ENCODE measurements around the gene C15orf39.
A peak's percentile ranks its signal among the peaks of the same experiment; 100 is the strongest.

C15orf39 gene

DNA sequence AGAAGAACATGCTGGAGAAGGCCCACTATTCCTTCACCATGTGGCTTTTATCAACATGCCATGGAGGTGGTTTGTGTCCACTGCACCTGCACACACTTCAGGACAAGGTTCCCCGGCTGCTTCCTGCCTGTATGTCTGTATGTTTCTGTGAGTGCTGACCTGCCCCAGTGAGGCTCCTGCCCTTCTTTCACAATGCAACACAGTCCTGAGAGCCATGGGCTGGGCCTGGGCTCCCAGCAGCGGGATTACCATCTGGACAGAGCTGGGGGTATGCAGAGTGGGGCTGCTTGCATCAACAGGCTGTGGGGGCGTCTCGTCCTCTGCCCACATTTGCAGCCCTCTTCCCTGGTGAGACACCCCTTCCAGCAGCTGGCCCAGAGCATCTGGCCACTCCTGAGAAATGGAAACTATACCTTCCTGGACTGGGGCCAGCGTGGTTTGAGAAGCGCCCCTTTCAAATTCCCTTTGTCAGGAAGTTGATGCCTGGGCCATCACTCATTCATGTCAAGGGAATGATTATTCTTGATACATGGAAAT, 29.3 kb upstream of the C15orf39 start:
- no peak for DNase-seq (ENCODE audit: low spot score)

DNA sequence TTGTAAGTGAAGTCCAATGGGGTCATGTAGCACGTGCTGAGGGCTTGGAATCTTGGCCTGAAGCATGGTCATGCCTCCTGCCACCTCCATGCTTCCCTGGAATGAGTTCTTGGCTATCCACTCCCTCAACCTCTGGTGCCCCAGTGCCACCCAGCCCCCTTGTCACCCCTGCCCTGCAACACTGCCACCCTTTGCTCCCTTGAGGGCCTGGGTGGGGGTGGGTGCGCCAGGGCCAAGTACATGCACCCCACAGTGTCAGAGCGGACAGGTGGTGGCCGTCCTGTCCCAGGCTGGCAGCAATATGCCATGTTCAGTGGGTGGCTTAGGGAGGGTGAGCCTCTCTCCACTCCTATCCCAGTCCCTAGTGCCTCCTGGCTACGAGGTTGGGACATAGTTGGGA, 27.6 kb upstream of the C15orf39 start:
- DNase-seq (ENCODE audit: low spot score) = no peak

DNA sequence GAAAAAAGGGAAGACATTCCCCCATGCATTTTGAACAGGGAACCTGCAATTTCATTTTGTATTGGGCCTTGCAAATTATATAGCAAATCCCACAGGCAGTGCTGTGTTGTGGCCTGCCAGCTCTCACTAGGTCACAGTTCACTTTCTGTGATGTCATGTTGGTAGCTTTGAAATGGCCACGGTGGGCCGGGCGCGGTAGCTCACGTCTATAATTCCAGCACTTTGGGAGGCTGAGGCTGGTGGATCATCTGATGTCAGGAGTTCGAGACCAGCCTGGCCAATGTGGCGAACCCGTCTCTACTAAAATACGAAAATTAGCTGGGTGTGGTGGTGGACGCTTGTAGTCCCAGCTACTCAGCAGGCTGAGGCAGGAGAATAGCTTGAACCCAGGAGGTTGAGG, 27.0 kb upstream of the C15orf39 start:
- DNase-seq (ENCODE audit: low spot score) = no peak

DNA sequence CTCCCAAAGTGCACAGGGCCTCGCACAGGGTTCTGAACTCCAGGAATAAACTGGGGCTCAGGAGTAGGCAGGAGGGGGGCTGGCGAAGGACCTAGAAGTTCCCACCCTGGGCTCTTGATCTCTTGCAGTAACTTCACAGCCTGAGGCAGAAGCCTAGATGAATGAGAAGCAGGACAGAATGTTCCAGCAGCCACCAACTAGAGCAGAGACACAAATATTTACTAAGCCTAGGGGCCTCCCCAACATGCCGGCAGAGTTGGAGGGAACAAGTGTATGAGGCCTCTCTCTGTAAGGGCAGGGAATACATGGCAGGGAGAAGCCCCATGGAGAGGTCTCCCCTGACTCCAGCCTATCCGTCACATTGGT, 25.3 kb upstream of the C15orf39 start:
- no peak for DNase-seq (ENCODE audit: low spot score)

DNA sequence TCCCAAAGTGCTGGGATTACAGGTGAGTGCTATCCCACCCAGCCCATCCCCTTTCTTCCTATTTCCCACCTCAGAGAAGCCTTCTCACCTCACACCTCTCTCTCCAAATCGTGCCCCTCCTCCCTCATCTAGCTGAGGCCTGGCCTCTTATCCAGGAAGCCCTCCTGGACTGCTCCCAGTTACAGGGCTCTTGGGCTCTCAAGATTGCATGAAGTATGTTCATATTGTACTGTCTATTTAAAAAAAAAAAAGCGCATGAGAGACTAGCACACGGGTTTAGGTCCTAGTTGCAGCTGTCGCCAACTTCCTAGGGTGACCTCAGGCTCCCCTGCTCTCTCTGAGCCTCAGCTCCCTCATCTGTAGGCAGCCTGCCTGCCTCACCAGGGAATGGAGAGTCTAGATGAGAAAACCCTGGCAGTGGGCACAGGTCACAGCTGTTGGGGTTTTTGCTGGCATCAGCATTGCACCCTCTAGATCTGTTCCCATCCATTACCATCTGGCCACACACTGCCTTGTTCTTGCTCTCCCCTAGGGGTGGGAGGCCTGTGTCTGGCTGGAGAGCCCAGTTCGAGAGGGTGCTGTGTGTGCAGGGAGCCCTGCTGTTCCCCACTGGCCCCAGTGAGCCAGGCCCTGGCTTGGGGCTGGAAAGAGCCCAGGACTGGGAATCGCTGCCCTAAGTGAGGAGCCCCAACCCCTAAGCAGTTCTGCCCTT, 24.2 kb upstream of the C15orf39 start:
- DNase-seq (ENCODE audit: low spot score) = no peak

DNA sequence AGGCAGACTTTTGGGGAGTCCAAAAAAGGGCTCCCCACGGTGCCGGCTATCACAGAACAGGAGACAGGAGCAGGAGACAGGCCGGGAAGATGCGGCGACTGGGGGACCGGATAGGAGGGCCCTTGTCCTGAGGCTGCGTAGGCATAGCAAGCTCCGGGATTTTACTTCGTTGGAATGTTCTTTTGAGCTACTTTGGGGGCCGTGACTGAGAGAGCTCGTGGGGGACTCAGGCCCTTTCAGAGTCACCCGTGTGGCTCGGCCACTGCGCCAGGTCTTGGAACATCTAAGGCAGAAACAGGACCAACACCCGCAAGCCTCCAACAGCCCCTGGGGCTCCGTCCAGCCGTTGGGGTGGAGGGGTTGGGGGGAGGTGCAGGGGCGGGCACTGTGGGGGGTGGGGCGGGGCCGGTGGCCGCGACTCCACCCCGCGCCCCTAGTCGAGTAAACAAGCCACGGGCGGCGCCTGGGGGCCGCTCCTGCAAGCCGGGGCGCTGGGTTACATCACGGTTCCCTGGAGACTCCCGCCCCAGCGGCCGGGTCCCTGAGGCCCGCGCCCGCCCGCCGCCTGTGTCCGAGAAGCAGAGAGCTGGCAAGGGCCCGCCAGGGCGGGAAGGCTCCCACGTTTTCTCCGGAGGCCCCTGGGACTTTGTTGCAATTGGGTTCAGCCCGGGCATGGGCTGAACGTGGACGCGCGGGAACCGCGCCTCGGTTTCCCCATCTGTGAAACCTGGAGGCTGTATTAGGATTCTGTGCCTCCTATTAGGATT, 23.3 kb upstream of the C15orf39 start:
- DNase-seq (ENCODE audit: low spot score) = no peak

DNA sequence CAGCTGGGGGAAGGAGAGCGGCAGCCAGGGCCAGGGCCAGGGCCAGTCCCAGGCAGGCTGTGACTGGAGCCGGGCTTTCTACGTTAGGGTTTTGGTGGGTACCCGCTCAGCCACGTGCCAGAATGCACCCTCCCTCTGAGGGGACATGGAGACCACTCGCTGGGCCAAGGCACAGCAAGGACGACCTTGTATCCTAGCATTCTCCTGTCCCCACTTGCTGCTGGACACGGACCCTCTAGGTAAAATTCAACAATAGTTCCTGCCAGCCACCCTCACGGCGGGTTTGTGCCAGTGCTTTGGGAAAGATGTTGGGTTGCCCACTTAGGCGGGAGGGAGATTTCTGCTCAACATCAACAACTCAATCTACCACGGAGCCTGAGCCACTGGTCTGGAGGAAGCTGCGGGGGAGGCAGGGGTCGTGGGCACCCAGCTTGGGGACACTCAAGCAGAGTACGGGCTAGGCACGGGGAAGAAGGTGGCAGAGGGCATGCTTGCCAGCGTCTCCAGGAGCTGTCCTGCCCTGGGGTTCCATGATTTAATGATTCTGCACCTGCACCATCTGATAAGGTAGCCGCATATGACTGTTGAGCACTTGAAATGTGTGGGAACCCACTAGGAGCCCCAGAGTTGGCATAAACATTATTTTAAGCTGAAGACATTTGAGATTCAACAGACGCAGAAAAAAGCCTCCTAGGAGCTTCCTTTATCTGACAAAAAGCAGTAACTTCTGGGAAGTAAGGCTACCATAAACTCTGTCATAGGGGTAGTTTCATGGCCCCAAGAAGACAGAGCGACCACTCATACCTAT, 22.5 kb upstream of the C15orf39 start:
- DNase-seq (ENCODE audit: low spot score) = no peak

DNA sequence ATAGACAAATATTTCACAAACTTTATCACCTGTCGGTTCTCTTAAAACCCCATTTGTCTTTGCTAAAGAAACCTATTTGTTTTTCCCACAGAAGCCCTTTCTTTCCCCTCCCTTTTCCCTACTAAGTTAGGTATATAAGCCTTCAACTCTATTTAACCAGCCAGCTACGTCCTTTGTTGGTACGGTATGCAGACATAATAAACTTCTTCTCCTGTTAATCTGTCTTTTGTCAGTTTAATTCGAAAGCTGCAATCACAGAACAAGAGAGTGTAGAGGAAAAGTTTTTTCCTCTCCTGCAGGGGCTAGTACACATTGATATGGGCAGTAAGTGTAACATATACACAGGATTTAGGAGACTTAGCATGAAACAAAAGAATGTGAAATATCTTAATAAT, 21.9 kb upstream of the C15orf39 start:
- no peak for DNase-seq (ENCODE audit: low spot score)

DNA sequence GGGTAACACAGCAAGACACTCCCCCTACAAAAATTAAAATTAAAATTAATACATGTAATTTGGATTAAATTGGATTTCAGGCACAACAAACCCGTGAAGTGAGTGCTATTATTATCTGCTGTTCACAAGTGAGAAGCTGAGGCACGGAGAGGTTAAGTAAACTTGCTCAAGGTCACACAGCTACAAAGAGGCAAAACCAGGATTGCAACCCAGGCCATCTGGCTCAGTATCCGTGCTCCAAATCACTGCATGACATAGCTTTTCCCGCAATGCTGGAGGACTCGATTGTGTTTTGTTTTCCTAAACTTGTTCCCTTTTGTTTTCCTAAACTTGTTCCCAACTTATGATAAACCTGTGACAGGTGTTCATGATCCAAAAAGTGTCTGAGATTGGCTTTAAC, 19.9 kb upstream of the C15orf39 start:
- DNase-seq (ENCODE audit: low spot score) = no peak

DNA sequence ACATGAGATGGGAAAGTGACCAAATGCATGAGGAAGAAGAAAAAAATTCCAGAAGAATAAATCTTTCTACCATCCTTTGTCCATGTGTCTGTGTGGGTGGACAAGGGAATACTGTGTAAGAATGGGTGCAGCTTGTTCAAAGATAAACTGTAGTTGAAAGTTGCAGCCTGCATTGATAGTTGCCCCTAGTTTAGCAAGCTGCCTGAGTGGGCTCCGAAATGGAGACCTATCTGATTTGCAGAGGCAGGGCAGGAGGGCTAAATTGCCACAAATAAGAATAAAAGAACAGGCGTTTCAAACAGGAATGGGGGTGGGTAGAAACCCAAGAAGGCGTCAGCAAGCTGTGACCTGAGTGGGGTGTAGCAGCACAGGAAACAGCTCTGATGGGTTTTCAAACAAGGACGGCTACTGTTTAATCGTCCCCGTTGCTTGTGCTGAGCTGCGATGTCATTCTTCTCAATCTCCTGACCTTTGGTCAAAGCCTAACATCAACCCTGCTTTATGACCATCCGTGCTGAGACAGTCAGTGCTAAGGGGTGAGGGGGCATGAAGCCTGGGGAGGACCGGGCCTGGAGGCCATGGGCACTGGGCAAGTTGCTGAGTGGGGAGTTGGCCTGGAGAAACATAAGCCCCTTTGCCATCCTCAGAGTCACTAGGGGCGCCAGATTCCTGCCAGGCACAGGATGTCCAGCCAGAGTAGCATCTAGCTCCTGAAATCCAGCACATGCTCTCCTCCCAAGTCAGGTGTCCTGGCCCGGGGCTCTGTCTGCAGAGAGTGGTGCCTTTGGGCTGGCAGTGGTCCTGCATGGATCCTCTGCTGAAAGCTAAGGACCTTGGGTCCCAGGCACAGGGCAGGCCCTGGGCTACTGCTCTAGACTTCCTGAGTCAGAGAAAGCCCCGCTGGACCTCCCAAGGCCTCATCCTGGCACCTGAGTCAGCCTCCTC, 19.2 kb upstream of the C15orf39 start:
- no peak for DNase-seq (ENCODE audit: low spot score)

DNA sequence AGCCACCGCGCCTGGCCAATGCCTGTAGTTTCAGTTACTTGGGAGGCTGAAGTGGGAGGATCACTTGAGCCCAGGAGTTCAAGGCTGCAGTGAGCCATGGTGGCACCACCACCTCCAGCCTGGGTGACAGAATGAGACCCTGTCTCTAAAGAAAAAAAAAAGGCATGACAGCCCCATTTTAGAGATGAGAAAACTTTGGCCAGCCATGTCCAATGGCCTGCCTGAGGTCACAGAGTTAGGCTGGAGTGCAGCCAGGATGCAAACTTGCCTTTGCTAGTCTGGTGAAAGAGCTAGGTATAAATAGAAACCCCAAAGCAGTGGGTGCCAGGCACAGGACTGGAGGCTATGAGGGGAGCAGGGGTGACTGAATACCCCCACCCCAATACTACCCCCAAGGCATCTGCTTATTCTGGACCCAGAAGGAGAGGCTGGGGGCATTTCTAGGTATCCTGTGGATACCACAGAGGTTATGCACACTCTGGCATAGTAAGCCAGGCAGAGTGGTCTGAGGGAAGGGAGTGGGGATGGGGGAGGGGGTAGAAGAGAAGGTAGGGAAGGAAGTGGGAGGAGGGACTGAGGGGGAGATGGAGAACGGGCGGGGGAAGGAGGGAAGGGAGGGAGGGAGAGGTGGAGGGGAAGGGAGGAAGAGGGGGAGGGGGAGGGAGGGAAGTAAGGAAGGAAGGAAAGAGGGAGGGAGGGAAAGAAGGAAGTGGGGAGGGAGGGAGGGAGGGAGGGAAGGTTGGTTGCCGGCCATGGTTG, 16.2 kb upstream of the C15orf39 start:
- DNase-seq (ENCODE audit: low spot score) = no peak

DNA sequence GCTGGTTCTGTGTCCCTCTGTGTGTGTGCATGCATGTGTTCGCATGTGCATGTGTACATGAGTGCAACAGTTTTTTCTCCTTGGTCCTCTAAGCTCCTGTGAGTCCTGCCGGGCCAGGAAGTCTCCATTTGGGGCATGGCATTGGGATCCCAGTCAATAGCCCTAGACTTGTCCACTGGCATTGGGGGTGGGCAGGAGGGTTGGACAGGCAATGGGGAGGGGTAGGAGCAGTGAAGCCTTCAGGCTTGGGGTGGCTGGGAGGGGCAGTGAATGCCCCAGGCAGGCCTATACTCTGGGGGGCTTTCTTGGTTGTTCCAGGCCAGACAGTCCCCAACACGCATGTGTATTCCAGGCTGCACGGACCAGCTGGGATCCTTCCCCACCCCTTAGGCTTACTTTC, 15.6 kb upstream of the C15orf39 start:
- no peak for DNase-seq (ENCODE audit: low spot score)

DNA sequence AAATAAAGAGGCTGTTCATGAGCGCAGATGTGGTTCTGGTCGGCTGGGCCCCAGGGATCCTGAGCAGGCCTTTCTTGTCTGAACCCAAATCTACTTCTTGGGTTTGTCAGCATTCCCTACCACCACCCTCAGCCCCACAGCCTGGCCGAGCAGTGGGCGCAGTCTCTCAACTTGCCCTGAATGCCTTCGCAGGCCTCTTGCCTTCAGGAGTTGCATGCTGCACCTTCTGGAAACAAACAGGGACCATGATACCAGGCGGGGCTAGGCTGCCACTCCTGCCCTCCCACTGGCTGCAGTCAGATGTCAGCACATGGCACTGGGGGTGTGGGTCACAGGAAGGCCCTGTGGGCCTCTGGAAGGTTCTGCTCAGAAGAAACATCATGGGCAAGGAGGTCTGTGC, 13.2 kb upstream of the C15orf39 start:
- DNase-seq (ENCODE audit: low spot score) = no peak

DNA sequence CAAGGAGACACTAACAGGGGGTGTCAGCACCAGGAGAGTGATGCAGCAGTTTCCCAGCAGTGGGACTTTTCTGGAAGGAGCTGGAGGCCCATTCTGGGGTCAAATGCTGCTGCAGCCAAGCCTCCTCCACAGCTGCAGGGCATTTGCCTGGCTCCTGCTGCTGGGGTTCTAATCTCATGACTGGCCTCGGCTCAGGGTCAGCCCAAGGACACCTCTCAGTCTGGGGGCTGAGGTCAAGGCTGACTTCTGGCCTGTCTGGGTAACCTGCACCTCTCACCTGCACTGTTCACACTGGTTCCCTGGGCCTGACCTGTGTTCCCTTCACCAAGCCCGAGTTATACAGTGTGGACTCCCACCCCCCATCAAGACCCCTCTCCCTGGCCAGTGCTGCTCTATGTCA, 10.4 kb upstream of the C15orf39 start:
- DNase-seq (ENCODE audit: low spot score) = no peak

DNA sequence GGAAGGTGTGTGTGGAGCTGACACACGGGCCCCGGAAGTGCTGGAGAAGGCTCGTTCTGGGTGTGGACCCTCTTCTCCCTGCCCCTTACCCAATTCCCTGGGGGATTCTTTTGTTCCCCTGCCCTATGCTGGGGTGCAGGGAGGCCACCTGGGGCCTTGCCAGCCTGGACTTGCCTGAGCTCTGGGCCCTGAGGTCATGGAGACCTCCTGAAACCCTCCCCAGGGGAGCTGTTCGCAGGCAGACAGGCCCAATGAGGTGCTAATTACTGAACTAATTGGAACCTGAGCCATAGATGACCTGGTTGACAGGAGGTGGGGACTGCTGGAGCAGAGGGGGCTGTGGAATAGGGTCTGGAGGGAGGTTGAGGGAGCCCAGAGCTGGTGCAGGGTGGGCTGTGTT, 9.4 kb upstream of the C15orf39 start:
- no peak for DNase-seq (ENCODE audit: low spot score)

DNA sequence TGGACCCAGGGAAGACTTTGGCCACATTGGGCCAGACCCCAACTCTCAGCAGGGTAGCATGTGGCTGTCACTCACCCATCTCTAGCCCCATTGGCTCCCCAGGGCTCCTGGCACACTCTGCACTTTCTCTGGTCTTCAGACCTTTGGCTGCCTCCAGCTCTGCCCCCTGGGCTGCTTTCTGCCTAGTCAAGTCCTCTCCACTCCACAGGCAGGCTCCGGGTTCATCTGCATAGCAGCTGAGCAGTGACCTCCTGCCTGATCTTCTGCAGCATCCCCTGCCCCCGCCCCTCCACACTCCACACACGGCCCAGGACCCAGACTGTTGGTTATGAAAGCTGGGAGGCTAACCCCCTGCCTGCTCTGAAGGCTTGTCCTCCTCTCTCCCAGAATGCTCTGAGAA, 8.4 kb upstream of the C15orf39 start:
- DNase-seq (ENCODE audit: low spot score) = no peak

DNA sequence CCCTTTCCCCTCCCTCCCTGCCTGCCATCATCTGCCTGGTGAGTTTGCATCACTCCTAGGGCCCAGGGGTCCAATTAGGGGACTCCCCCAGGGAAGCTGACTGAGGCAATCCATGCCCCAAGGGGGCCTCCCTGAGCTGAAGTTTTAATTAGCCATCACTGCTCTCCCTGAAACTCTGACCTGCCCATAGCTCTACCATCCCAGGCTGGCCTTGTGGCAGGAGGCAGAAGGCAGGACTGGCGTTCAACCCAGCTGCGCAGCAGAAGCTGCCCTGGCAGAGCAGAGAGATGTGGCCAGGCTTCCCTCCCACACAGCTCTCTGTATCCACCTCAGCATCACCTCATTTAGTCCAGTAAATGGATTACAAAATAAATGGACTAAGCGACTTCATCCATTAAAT, 7.7 kb upstream of the C15orf39 start:
- DNase-seq (ENCODE audit: low spot score) = no peak

DNA sequence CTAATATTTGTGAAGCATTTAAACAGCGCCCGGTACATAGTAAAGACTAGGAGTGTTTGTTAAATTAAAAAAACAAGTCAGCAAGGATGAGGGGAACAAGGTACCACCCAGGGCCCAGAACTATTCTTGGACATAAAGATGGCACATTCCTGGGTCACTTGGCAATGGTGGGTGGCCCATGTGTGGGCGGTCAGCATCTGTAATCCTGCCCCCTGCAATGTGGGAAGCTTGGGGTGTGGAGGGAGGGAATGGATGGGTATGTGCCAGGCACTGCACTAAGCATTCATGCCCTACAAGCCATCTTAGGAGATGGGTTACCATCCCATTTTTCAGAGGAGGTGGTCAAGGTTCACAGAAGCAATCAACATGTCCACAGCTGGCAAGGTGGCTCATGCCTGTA, 7.3 kb upstream of the C15orf39 start:
- DNase-seq (ENCODE audit: low spot score) = no peak

DNA sequence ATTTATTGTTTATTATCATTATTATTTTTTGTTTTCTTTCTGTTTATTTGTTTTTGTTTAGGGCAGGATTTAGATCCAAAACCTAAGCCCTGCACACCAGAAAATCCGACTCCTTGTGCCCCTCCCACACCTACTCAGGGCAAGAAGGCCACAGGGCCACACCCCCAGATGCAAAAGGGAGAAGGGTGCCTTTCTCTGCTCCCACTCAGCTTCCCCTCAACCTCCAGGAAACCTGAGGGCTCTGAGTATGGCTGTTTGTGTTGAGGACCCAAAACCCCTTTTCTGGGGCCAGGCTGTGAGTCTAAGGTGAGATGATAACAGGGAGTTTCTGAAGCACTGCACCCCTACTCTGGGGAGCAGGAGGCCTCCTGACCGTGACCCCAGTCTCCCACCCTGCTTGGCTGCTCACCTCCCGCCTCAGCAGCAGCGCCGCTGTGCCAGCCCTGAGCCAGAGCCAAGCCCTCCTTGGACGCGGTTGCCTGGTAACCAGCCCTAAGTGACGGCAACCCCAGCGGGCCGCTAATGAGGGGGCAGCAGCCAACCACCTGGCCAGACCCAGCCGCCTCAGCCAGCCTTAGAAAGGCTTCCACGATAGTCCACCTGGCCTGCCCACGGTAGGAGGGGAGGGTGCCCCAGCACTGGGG, 6.4 kb upstream of the C15orf39 start:
- peak; percentile 36 for DNase-seq (ENCODE audit: low spot score)

DNA sequence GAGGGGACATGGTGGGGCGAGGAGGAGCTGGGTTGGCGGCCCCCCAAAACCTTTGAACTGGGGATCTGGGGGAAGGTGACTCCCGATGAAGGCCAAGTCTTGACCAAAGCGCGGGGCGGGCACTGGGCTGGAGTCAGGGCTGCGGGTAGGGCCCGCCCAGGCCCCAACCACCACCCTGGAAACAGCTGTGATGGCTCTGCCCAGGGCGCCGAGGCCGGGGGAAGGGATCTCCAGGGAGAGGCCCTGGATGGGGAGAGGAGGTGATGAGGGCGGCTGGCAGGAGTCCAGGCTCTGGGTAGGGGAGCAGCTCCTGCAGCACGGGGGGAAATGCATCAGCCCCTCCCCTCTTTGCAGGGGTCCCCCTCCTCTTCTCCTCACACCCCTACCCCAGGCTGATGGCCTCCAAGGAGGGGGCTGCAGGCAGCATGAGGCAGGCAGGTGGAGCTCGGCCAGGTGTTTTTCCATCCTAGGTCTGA, 5.9 kb upstream of the C15orf39 start:
- no peak for DNase-seq (ENCODE audit: low spot score)
